Astrocyte (in vitro differentiated cells and primary cell): ENCODE measurements around the gene CIAO3. TPM values are rescaled to one million over a fixed set of nuclear protein-coding genes. Genes with fewer than 3 reads are reported as not detected.

ENCODE experiments used
- DNase-seq: peaks from one replicate; pipeline ENCODE4 v3.0.0-alpha.2; 2010; ENCODE audit warnings: low read depth
- FAIRE-seq: peaks from 2 replicates; lab custom pipeline; 2011; peaks lifted over from hg19 to GRCh38; lab: Jason Lieb, UNC
- H2AFZ ChIP-seq: 2 replicates; pipeline ENCODE4 v1.6.0; 2012; ENCODE audit warnings: low read depth, low read length, inconsistent platforms
- H3K27ac ChIP-seq: 2 replicates; pipeline ENCODE4 v1.5.1; 2011; ENCODE audit warnings: low read depth, low read length, inconsistent platforms
- H3K27me3 ChIP-seq: 2 replicates; pipeline ENCODE4 v1.6.0; 2011; ENCODE audit warnings: low read length, inconsistent platforms; ENCODE audit not compliant: insufficient read depth
- H3K36me3 ChIP-seq: 2 replicates; pipeline ENCODE4 v1.5.1; 2011; ENCODE audit warnings: low read length, inconsistent platforms; ENCODE audit not compliant: insufficient read depth
- H3K4me1 ChIP-seq: 2 replicates; pipeline ENCODE4 v1.5.1; 2011; ENCODE audit warnings: low read length, inconsistent platforms; ENCODE audit not compliant: insufficient read depth
- H3K4me2 ChIP-seq: 2 replicates; pipeline ENCODE4 v1.6.0; 2012; ENCODE audit warnings: low read length, inconsistent platforms
- H3K4me3 ChIP-seq: 2 replicates; pipeline ENCODE4 v1.5.1; 2011; ENCODE audit warnings: low read depth, mild to moderate bottlenecking, low read length, inconsistent platforms; ENCODE audit not compliant: insufficient read depth
- H3K79me2 ChIP-seq: 2 replicates; pipeline ENCODE4 v1.6.0; 2012; ENCODE audit warnings: mild to moderate bottlenecking, low read length, inconsistent platforms; ENCODE audit not compliant: insufficient read depth
- H3K9ac ChIP-seq: 2 replicates; pipeline ENCODE4 v1.6.0; 2012; ENCODE audit warnings: mild to moderate bottlenecking, low read length, inconsistent platforms
- H3K9me3 ChIP-seq: 2 replicates; pipeline ENCODE4 v1.5.1; 2012; ENCODE audit warnings: low read depth, mild to moderate bottlenecking, low read length, inconsistent platforms; ENCODE audit not compliant: insufficient read depth
- H4K20me1 ChIP-seq: 2 replicates; pipeline ENCODE4 v1.6.0; 2012; ENCODE audit warnings: low read length, inconsistent platforms; ENCODE audit not compliant: insufficient read depth
- H3K27ac Mint-ChIP-seq: one replicate; pipeline ENCODE4 v1.8.0; 2021; ENCODE audit warnings: mild to moderate bottlenecking, mixed read lengths; ENCODE audit not compliant: unreplicated experiment
- H3K27me3 Mint-ChIP-seq: one replicate; pipeline ENCODE4 v1.8.0; 2021; ENCODE audit warnings: low read depth, mixed read lengths; ENCODE audit not compliant: unreplicated experiment
- H3K36me3 Mint-ChIP-seq: one replicate; pipeline ENCODE4 v1.8.0; 2021; ENCODE audit warnings: low read depth, mixed read lengths; ENCODE audit not compliant: unreplicated experiment
- H3K4me1 Mint-ChIP-seq: one replicate; pipeline ENCODE4 v1.8.0; 2021; ENCODE audit warnings: low read depth, mixed read lengths; ENCODE audit not compliant: unreplicated experiment
- H3K4me3 Mint-ChIP-seq: one replicate; pipeline ENCODE4 v1.8.0; 2021; ENCODE audit warnings: mild to moderate bottlenecking, moderate library complexity, mixed read lengths; ENCODE audit not compliant: unreplicated experiment
- H3K9me3 Mint-ChIP-seq: one replicate; pipeline ENCODE4 v1.8.0; 2021; ENCODE audit warnings: mild to moderate bottlenecking, mixed read lengths; ENCODE audit not compliant: unreplicated experiment
- EZH2 ChIP-seq: IDR thresholded peaks from 2 replicates; pipeline ENCODE4 v1.6.1; 2012; ENCODE audit warnings: mild to moderate bottlenecking, low read length, inconsistent platforms; ENCODE audit not compliant: insufficient read depth
- microRNA-seq: library from miRNA; unstranded; fragments of <30 nt; microRNA quantifications from one replicate; pipeline ENCODE4 v1.2.0, GENCODE V29; 2020
- total RNA-seq: library from RNA; stranded (reverse); gene quantifications from 2 replicates; pipeline ENCODE4 v1.2.1, GENCODE V29; 2021
- TF ChIP-seq, protein P1 (sequence below): IDR thresholded peaks from 2 replicates; pipeline ENCODE4 v1.5.1; 2011; ENCODE audit warnings: low read depth, mild to moderate bottlenecking, inconsistent platforms, low read length, moderate library complexity; ENCODE audit not compliant: insufficient read depth

Gene CIAO3
- total RNA-seq, 1 donor from 2014 or later, result 19.6 TPM

DNA sequence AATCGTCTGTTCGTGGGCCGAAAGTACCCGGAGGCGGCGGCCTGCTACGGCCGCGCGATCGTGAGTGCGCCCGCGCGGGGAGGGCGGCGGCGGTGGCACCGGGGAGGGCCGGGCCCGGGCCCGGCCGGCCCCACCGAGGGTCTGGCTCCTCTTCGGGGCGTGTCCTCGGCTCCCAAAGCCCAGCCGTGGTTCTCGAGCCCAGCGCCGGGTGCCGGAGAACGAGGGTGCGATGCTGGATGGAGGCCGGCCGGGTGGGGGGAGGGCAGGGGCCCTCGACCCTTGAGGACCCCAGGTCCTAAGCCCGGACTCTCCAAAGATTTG, 60.2 kb downstream of the CIAO3 start:
- Histone ChIP-seq H3K4me2 (peak overlapping the region; percentile 98), H3K79me2 (peaks cover 48% of the 10 kb centered on the region), H3K36me3 (peaks cover 3% of the 10 kb centered on the region), H3K9me3 (no peaks in the 10 kb centered on the region), H3K4me1 (peaks cover 32% of the 10 kb centered on the region), H3K9ac (peak overlapping the region; percentile 90), H2AFZ (peak overlapping the region; percentile 93), H3K27me3 (no peaks in the 10 kb centered on the region), H4K20me1 (peaks cover 35% of the 10 kb centered on the region), H3K4me3 (peak overlapping the region; percentile 78), H3K27ac (peak overlapping the region; percentile 70)
- H3K27ac Mint-ChIP-seq, result no peak overlapping the region
- no peaks in the 10 kb centered on the region for H3K27me3 Mint-ChIP-seq
- TF ChIP-seq EZH2, result no peak
- TF ChIP-seq, protein P1, sequence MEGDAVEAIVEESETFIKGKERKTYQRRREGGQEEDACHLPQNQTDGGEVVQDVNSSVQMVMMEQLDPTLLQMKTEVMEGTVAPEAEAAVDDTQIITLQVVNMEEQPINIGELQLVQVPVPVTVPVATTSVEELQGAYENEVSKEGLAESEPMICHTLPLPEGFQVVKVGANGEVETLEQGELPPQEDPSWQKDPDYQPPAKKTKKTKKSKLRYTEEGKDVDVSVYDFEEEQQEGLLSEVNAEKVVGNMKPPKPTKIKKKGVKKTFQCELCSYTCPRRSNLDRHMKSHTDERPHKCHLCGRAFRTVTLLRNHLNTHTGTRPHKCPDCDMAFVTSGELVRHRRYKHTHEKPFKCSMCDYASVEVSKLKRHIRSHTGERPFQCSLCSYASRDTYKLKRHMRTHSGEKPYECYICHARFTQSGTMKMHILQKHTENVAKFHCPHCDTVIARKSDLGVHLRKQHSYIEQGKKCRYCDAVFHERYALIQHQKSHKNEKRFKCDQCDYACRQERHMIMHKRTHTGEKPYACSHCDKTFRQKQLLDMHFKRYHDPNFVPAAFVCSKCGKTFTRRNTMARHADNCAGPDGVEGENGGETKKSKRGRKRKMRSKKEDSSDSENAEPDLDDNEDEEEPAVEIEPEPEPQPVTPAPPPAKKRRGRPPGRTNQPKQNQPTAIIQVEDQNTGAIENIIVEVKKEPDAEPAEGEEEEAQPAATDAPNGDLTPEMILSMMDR, result no peak
- H3K4me3 Mint-ChIP-seq, result peak overlapping the region; percentile 89
- H3K9me3 Mint-ChIP-seq, result no peaks in the 10 kb centered on the region
- H3K36me3 Mint-ChIP-seq, result peaks cover 9% of the 10 kb centered on the region
- DNase-seq (no peak), FAIRE-seq (no peak)
- peaks cover 11% of the 10 kb centered on the region for H3K4me1 Mint-ChIP-seq

DNA sequence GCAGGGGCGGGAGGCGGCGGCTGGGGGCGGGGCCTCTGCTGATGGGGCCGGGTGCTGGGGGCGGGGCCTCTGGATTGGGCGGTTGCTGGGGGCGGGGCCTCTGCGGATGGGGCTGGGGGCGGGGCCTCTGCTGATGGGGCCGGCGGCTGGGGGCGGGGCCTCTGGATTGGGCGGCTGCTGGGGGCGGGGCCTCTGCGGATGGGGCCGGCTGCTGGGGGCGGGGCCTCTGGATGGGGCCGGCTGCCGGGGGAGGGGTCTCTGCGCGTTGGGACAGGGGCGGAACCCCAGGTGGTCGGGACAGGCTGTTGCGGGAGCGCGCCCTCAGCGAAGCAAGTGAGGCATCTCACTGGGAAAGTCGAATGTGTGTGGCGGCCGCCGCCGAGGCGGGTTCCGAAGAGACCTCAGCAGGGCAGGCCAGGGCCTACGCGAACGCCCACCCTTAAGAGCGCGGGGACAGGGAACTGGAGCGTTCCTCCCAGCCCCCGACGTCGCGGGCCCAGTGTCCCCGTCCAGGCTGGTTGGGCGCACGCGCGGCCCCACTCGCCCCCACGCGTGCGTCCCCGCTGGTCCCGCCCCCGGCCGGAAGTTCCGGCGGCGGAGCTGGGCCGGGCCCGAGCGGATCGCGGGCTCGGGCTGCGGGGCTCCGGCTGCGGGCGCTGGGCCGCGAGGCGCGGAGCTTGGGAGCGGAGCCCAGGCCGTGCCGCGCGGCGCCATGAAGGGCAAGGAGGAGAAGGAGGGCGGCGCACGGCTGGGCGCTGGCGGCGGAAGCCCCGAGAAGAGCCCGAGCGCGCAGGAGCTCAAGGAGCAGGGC, 60.8 kb downstream of the CIAO3 start, which contains the start of gene STUB1:
STUB1 (plus strand) TSS at position 597 of the 811 bp plus-strand sequence; CDS start at position 713, 116 bp downstream.
- H3K4me1 ChIP-seq, result peaks cover 35% of the 10 kb centered on the region
- peak within 1 kb of the TSS; percentile 90 for H3K9ac ChIP-seq
- Mint-ChIP-seq H3K27ac (peak within 1 kb of the TSS; percentile 87), H3K36me3 (peaks cover 9% of the 10 kb centered on the region), H3K9me3 (no peaks in the 10 kb centered on the region), H3K27me3 (no peaks in the 10 kb centered on the region), H3K4me1 (peaks cover 12% of the 10 kb centered on the region), H3K4me3 (peak within 1 kb of the TSS; percentile 89)
- TF ChIP-seq, protein P1, result no peak
- TF ChIP-seq EZH2, result no peak
- no peaks in the 10 kb centered on the region for H3K9me3 ChIP-seq
- peaks cover 38% of the 10 kb centered on the region for H4K20me1 ChIP-seq
- H3K36me3 ChIP-seq, result peaks cover 3% of the 10 kb centered on the region
- FAIRE-seq, result no peak
- peak within 1 kb of the TSS; percentile 78 for H3K4me3 ChIP-seq
- peak within 1 kb of the TSS; percentile 70 for H3K27ac ChIP-seq
- peak within 1 kb of the TSS; percentile 93 for H2AFZ ChIP-seq
- H3K79me2 ChIP-seq, result peaks cover 42% of the 10 kb centered on the region
- peak; percentile 67 for DNase-seq
- peak within 1 kb of the TSS; percentile 98 for H3K4me2 ChIP-seq
- H3K27me3 ChIP-seq, result no peaks in the 10 kb centered on the region

Small RNA genes lying within 50 kb of the gene (microRNA-seq; reads per million reads assigned to microRNA genes)
- gene MIR662, result not detected

Other genes with a start within 250 kb of the CIAO3 start
- gene CAPN15, start 213.3 kb downstream of the CIAO3 start, total RNA-seq, result 33.6 and 38.7 TPM in 2 replicates
- 0.09 TPM in 1 of 2 replicates, not detected in the other for gene PRR35, start 180.6 kb downstream of the CIAO3 start, total RNA-seq
- 0.50 and 0.73 TPM in 2 replicates for gene NHLRC4, start 174.0 kb downstream of the CIAO3 start, total RNA-seq
- gene PIGQ, start 171.0 kb downstream of the CIAO3 start, total RNA-seq, result 22.2 and 22.4 TPM in 2 replicates
- gene RAB40C, start 150.9 kb downstream of the CIAO3 start, total RNA-seq, result 12.6 and 13.0 TPM in 2 replicates
- gene WFIKKN1, start 110.0 kb downstream of the CIAO3 start, total RNA-seq, result 0.43 and 0.89 TPM in 2 replicates
- 56.4 and 59.6 TPM in 2 replicates for gene METTL26, start 104.7 kb downstream of the CIAO3 start, total RNA-seq
- gene MCRIP2, start 99.2 kb downstream of the CIAO3 start, total RNA-seq, result 20.9 and 23.7 TPM in 2 replicates
- gene WDR90, start 91.6 kb downstream of the CIAO3 start, total RNA-seq, result 16.1 and 21.2 TPM in 2 replicates
- gene RHOT2, start 72.9 kb downstream of the CIAO3 start, total RNA-seq, result 87.3 and 93.2 TPM in 2 replicates
- gene RHBDL1, start 65.3 kb downstream of the CIAO3 start, total RNA-seq, result 4.0 and 4.9 TPM in 2 replicates
- gene STUB1, start 60.6 kb downstream of the CIAO3 start, total RNA-seq, result 138 and 140 TPM in 2 replicates
- gene JMJD8, start 56.7 kb downstream of the CIAO3 start, total RNA-seq, result 24.6 and 26.8 TPM in 2 replicates
- gene WDR24, start 50.6 kb downstream of the CIAO3 start, total RNA-seq, result 8.2 and 9.5 TPM in 2 replicates
- gene FBXL16, start 35.2 kb downstream of the CIAO3 start, total RNA-seq, result 3.7 and 5.2 TPM in 2 replicates
- gene METRN, start 25.9 kb downstream of the CIAO3 start, total RNA-seq, result 30.1 and 31.5 TPM in 2 replicates
- gene ANTKMT, start 19.9 kb downstream of the CIAO3 start, total RNA-seq, result 22.6 and 26.6 TPM in 2 replicates
- 2.1 and 4.7 TPM in 2 replicates for gene CCDC78, start 14.6 kb downstream of the CIAO3 start, total RNA-seq
- gene HAGHL, start 13.9 kb downstream of the CIAO3 start, total RNA-seq, result 15.5 and 17.6 TPM in 2 replicates
- gene MSLN, start 19.7 kb upstream of the CIAO3 start, total RNA-seq, result not detected in 2 replicates
- 27.5 and 28.8 TPM in 2 replicates for gene RPUSD1, start 47.4 kb upstream of the CIAO3 start, total RNA-seq
- 9.8 and 14.8 TPM in 2 replicates for gene CHTF18, start 47.6 kb upstream of the CIAO3 start, total RNA-seq
- gene GNG13, start 59.7 kb upstream of the CIAO3 start, total RNA-seq, result not detected in 2 replicates
- 12.6 and 15.0 TPM in 2 replicates for gene LMF1, start 230.0 kb upstream of the CIAO3 start, total RNA-seq
- 0.70 and 0.98 TPM in 2 replicates for gene SOX8, start 240.8 kb upstream of the CIAO3 start, total RNA-seq